ENCODE data around the gene FIBCD1. TPM values are rescaled to one million over a fixed set of nuclear protein-coding genes. Genes with fewer than 3 reads are reported as not detected.

The FIBCD1 gene
- total and polyA plus RNA-seq, 2 of the 8 experiments (the other 6 are each of a cell fraction or from before 2014, with no cell fraction given) = 6.1 to 8.8 TPM

GRCh38 chr9:130897105-130897751, 41.8 kb downstream of the FIBCD1 start:
- no peaks in the 10 kb centered on the region for H3K23me2 ChIP-seq (ENCODE audit: low read depth, low read length)
- H2BK120ac ChIP-seq (replicated peaks; ENCODE audit: low read depth, low read length) = no peak overlapping the region
- peaks cover 0 to 3% (median 0%) of the 10 kb centered on the region in 4 experiments; a peak in 1 of 8 replicates for H3K36me3 ChIP-seq (ENCODE audit: control insufficient read depth in 2 of 4, insufficient read depth in 4 of 4, low read length in 3 of 4)
- TF ChIP-seq EZH2 (IDR thresholded peaks at IDR 0.05; ENCODE audit: low read depth, low read length, severe bottlenecking) = no peak
- TF ChIP-seq CHD2 (IDR thresholded peaks at IDR 0.05; ENCODE audit: low read length) = no peak
- no peak for TF ChIP-seq KDM1A (IDR thresholded peaks at IDR 0.05; ENCODE audit: borderline replicate concordance, low read length)
- no peak for TF ChIP-seq RBBP5 (IDR thresholded peaks at IDR 0.05; ENCODE audit: borderline replicate concordance, low read depth, low read length)
- TF ChIP-seq SP4 (IDR thresholded peaks at IDR 0.05; ENCODE audit: low read length) = no peak
- TF ChIP-seq TBP (IDR thresholded peaks at IDR 0.05; ENCODE audit: low read depth, low read length) = no peak
- no peak for TF ChIP-seq RXRA (IDR thresholded peaks at IDR 0.05; ENCODE audit: insufficient read depth, low read depth, low read length)
- TF ChIP-seq GABPA (IDR thresholded peaks at IDR 0.05; ENCODE audit: borderline replicate concordance, insufficient read depth, low read length) = no peak
- no peak for TF ChIP-seq NANOG (IDR thresholded peaks at IDR 0.05; ENCODE audit: insufficient read depth, low read depth, low read length, poor library complexity, severe bottlenecking)
- no peak for TF ChIP-seq RNF2 (IDR thresholded peaks at IDR 0.05; ENCODE audit: borderline replicate concordance, low read depth, low read length, missing control alignments, poor library complexity, severe bottlenecking)
- no peak for TF ChIP-seq CBX5 (IDR thresholded peaks at IDR 0.05; ENCODE audit: low read depth, low read length)
- TF ChIP-seq JUND (IDR thresholded peaks at IDR 0.05; ENCODE audit: low read length) = no peak

More at GRCh38 chr9:130897105-130897751, 41.8 kb downstream of the FIBCD1 start:
- no peaks in the 10 kb centered on the region for H3K27me3 ChIP-seq (replicated peaks in 1 of 4; ENCODE audit: control insufficient read depth in 3 of 4, extremely low read depth in 1 of 4, insufficient read depth in 3 of 4, low read length in 3 of 4)
- DNase-seq (ENCODE audit: low read depth in 1 of 2, low spot score in 2 of 2) = no peak
- H2BK15ac ChIP-seq (ENCODE audit: low read length) = no peak overlapping the region
- H3K23ac ChIP-seq (ENCODE audit: insufficient read length) = no peak overlapping the region
- no peaks in the 10 kb centered on the region for H3K79me2 ChIP-seq (ENCODE audit: control insufficient read depth in 1 of 2, insufficient read depth in 2 of 2, low read length in 2 of 2)
- no peak overlapping the region for H3K27ac ChIP-seq (ENCODE audit: low read depth, low read length)
- FAIRE-seq = no peak
- no peak overlapping the region for H4K5ac ChIP-seq (ENCODE audit: insufficient read length, low read depth, low read length)
- CTCF ChIA-PET (ENCODE audit: partially characterized antibody) = interaction anchor here (0.9 to 1.6 kb wide), 4 partner anchors 8 to 101 kb away, joined by 3 to 4 read pairs (median 3); no protein-coding TSS in a partner anchor
- no peak overlapping the region for H3K18ac ChIP-seq (ENCODE audit: extremely low read depth, low read length)
- no peak overlapping the region for H2AFZ ChIP-seq (ENCODE audit: low read length)
- no peak overlapping the region for H2BK12ac ChIP-seq (ENCODE audit: low read depth, low read length)
- H3K9ac ChIP-seq (replicated peaks in 1 of 4; ENCODE audit: extremely low read depth in 1 of 4, low read depth in 3 of 4, low read length in 3 of 4) = no peak overlapping the region
- H4K20me1 ChIP-seq (replicated peaks in 1 of 2; ENCODE audit: control insufficient read depth in 1 of 2, insufficient read depth in 2 of 2, low read length in 2 of 2) = peaks cover 0 to 1% of the 10 kb centered on the region in 2 experiments
- no peak overlapping the region for H4K91ac ChIP-seq (replicated peaks; ENCODE audit: insufficient read length, low read length)
- H3K4me2 ChIP-seq (ENCODE audit: insufficient read depth in 1 of 2, low read depth in 2 of 2, low read length in 2 of 2) = no peak overlapping the region
- H2BK20ac ChIP-seq (ENCODE audit: low read length) = no peak overlapping the region
- H3K4me3 ChIP-seq (ENCODE audit: extremely low read depth in 1 of 4, insufficient read depth in 2 of 4, low read depth in 3 of 4, low read length in 4 of 4) = no peak overlapping the region
- POLR2A ChIA-PET (ENCODE audit: partially characterized antibody) = interaction anchor here (0.7 to 1.4 kb wide), 5 partner anchors 10 to 85 kb away, joined by 3 to 6 read pairs (median 3); no protein-coding TSS in a partner anchor
- peaks cover 0 to 3% (median 0%) of the 10 kb centered on the region in 4 experiments; a peak in 3 of 7 replicates for H3K4me1 ChIP-seq (replicated peaks in 1 of 4; ENCODE audit: control insufficient read depth in 3 of 4, insufficient read depth in 4 of 4, low read length in 3 of 4)
- no peak overlapping the region for H3K56ac ChIP-seq (replicated peaks; ENCODE audit: insufficient read length, low read depth, low read length)
- H3K4ac ChIP-seq (replicated peaks; ENCODE audit: insufficient read length, low read depth, low read length) = no peak overlapping the region
- H2BK5ac ChIP-seq (ENCODE audit: low read depth, low read length) = no peak overlapping the region
- no peak overlapping the region for H2AK5ac ChIP-seq (ENCODE audit: low read depth, low read length)
- H3K79me1 ChIP-seq (ENCODE audit: low read depth, low read length) = no peaks in the 10 kb centered on the region
- H3K9me3 ChIP-seq (ENCODE audit: insufficient read depth in 2 of 2, low read depth in 1 of 2, low read length in 1 of 2) = no peaks in the 10 kb centered on the region
- H4K8ac ChIP-seq (ENCODE audit: extremely low read depth, insufficient read depth, low read length) = no peak overlapping the region; the same call in 1 of the 2 replicates
- H3K14ac ChIP-seq (ENCODE audit: insufficient read length) = no peak overlapping the region
- 90% methylated on average over 12 of the region's 16 CpGs; no CpG with 5 or more reads in 1 of the 2 experiments for WGBS, 2 experiments (ENCODE audit: extremely low coverage in 1 of 2, insufficient coverage in 1 of 2, insufficient read length in 1 of 2, insufficient replicate concordance in 2 of 2, low coverage in 1 of 2, low lambda C conversion rate in 2 of 2, missing lambda C conversion rate in 1 of 2)
